GM12892 (cell line): ENCODE measurements around the gene MEG3.

Experiments used
- POLR2A ChIP-seq: IDR thresholded peaks from 2 replicates; pipeline ENCODE4 v1.6.1; 2011; ENCODE audit warnings: low read depth, low read length, control low read depth
- POLR2AphosphoS5 ChIP-seq: IDR thresholded peaks from 2 replicates; pipeline ENCODE4 v1.6.1; 2011; ENCODE audit warnings: low read depth, low read length, control low read depth
- TAF1 ChIP-seq: IDR thresholded peaks from 2 replicates; pipeline ENCODE4 v1.6.1; 2011; ENCODE audit warnings: low read depth, mild to moderate bottlenecking, control low read depth, low read length, borderline replicate concordance

DNA sequence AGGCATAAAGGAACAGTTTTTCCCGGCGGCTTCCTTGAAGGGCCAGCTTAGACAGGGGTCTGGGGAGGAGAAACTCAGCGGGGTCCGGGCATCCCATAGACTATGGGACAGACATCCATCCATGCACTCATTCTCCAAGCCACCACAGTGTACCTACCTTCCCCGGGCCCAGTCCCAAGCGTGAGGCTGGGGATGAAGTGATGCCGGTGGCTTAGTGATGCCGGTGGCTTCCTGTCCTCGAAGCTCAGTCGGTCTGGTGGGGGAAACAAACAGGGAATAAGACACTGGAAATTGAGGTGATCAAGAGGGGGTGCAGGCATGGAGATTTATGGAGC is 77.2 kb downstream of the MEG3 start:
- TF ChIP-seq POLR2AphosphoS5 = no peak
- no peak for TF ChIP-seq POLR2A
- no peak for TF ChIP-seq TAF1
